Measurements from ENCODE around the gene ADAMTSL1. TPM values are rescaled to one million over a fixed set of nuclear protein-coding genes. Genes with fewer than 3 reads are reported as not detected.

Gene ADAMTSL1
- total and polyA plus RNA-seq, 2 of the 8 experiments (the other 6 are each of a cell fraction or from before 2014, with no cell fraction given) = 0.84 to 1.1 TPM

GRCh38 chr9:18887546-18887945, 413.6 kb downstream of the ADAMTSL1 start (continued):
- TF ChIP-seq, protein P1, sequence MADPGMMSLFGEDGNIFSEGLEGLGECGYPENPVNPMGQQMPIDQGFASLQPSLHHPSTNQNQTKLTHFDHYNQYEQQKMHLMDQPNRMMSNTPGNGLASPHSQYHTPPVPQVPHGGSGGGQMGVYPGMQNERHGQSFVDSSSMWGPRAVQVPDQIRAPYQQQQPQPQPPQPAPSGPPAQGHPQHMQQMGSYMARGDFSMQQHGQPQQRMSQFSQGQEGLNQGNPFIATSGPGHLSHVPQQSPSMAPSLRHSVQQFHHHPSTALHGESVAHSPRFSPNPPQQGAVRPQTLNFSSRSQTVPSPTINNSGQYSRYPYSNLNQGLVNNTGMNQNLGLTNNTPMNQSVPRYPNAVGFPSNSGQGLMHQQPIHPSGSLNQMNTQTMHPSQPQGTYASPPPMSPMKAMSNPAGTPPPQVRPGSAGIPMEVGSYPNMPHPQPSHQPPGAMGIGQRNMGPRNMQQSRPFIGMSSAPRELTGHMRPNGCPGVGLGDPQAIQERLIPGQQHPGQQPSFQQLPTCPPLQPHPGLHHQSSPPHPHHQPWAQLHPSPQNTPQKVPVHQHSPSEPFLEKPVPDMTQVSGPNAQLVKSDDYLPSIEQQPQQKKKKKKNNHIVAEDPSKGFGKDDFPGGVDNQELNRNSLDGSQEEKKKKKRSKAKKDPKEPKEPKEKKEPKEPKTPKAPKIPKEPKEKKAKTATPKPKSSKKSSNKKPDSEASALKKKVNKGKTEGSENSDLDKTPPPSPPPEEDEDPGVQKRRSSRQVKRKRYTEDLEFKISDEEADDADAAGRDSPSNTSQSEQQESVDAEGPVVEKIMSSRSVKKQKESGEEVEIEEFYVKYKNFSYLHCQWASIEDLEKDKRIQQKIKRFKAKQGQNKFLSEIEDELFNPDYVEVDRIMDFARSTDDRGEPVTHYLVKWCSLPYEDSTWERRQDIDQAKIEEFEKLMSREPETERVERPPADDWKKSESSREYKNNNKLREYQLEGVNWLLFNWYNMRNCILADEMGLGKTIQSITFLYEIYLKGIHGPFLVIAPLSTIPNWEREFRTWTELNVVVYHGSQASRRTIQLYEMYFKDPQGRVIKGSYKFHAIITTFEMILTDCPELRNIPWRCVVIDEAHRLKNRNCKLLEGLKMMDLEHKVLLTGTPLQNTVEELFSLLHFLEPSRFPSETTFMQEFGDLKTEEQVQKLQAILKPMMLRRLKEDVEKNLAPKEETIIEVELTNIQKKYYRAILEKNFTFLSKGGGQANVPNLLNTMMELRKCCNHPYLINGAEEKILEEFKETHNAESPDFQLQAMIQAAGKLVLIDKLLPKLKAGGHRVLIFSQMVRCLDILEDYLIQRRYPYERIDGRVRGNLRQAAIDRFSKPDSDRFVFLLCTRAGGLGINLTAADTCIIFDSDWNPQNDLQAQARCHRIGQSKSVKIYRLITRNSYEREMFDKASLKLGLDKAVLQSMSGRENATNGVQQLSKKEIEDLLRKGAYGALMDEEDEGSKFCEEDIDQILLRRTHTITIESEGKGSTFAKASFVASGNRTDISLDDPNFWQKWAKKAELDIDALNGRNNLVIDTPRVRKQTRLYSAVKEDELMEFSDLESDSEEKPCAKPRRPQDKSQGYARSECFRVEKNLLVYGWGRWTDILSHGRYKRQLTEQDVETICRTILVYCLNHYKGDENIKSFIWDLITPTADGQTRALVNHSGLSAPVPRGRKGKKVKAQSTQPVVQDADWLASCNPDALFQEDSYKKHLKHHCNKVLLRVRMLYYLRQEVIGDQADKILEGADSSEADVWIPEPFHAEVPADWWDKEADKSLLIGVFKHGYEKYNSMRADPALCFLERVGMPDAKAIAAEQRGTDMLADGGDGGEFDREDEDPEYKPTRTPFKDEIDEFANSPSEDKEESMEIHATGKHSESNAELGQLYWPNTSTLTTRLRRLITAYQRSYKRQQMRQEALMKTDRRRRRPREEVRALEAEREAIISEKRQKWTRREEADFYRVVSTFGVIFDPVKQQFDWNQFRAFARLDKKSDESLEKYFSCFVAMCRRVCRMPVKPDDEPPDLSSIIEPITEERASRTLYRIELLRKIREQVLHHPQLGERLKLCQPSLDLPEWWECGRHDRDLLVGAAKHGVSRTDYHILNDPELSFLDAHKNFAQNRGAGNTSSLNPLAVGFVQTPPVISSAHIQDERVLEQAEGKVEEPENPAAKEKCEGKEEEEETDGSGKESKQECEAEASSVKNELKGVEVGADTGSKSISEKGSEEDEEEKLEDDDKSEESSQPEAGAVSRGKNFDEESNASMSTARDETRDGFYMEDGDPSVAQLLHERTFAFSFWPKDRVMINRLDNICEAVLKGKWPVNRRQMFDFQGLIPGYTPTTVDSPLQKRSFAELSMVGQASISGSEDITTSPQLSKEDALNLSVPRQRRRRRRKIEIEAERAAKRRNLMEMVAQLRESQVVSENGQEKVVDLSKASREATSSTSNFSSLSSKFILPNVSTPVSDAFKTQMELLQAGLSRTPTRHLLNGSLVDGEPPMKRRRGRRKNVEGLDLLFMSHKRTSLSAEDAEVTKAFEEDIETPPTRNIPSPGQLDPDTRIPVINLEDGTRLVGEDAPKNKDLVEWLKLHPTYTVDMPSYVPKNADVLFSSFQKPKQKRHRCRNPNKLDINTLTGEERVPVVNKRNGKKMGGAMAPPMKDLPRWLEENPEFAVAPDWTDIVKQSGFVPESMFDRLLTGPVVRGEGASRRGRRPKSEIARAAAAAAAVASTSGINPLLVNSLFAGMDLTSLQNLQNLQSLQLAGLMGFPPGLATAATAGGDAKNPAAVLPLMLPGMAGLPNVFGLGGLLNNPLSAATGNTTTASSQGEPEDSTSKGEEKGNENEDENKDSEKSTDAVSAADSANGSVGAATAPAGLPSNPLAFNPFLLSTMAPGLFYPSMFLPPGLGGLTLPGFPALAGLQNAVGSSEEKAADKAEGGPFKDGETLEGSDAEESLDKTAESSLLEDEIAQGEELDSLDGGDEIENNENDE (IDR thresholded peaks at IDR 0.05; ENCODE audit: insufficient replicate concordance, low read length) = no peak
- no peak for TF ChIP-seq RNF2 (IDR thresholded peaks at IDR 0.05; ENCODE audit: borderline replicate concordance, low read depth, low read length, missing control alignments, poor library complexity, severe bottlenecking)
- no peak for TF ChIP-seq EZH2 (IDR thresholded peaks at IDR 0.05; ENCODE audit: low read depth, low read length, severe bottlenecking)
- no peak for TF ChIP-seq HDAC2 (IDR thresholded peaks at IDR 0.05; ENCODE audit: borderline replicate concordance in 1 of 2, low read depth in 2 of 2, low read length in 2 of 2)
- TF ChIP-seq CHD1 (IDR thresholded peaks at IDR 0.05; ENCODE audit: low read depth, low read length) = no peak
- no peak for TF ChIP-seq JUN (IDR thresholded peaks at IDR 0.05; ENCODE audit: low read depth, low read length)
- TF ChIP-seq ATF2 (IDR thresholded peaks at IDR 0.05; ENCODE audit: low read length) = no peak

Data from H1 (cell line).